ENCODE data around the gene PRKCE.

PRKCE gene

DNA sequence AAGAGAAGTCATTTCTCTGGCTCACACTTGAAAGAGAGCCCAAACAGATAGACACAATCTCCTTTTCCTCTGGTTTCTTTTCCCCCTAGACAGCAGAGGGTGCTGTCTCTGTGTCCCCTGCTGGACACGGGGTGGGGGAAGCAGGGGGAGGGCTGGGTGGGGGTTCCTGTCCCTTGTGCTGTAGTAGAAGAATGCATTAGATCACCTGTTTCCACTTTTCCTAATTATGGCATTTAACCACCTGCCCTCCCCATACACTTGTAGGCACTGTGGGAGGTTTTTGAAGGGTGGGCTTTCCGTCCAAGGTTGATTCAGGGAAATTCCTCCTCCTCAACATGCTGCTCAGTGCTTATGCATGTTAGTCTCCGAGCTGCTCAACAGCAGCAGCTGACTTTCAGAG, 439.5 kb downstream of the PRKCE start:
- FAIRE-seq (no peak), DNase-seq (ENCODE audit: insufficient read length, low spot score) (no peak)
- TF ChIP-seq, protein P1, sequence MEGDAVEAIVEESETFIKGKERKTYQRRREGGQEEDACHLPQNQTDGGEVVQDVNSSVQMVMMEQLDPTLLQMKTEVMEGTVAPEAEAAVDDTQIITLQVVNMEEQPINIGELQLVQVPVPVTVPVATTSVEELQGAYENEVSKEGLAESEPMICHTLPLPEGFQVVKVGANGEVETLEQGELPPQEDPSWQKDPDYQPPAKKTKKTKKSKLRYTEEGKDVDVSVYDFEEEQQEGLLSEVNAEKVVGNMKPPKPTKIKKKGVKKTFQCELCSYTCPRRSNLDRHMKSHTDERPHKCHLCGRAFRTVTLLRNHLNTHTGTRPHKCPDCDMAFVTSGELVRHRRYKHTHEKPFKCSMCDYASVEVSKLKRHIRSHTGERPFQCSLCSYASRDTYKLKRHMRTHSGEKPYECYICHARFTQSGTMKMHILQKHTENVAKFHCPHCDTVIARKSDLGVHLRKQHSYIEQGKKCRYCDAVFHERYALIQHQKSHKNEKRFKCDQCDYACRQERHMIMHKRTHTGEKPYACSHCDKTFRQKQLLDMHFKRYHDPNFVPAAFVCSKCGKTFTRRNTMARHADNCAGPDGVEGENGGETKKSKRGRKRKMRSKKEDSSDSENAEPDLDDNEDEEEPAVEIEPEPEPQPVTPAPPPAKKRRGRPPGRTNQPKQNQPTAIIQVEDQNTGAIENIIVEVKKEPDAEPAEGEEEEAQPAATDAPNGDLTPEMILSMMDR (IDR thresholded peaks at IDR 0.05; ENCODE audit: insufficient read depth, missing control alignments) = no peak

DNA sequence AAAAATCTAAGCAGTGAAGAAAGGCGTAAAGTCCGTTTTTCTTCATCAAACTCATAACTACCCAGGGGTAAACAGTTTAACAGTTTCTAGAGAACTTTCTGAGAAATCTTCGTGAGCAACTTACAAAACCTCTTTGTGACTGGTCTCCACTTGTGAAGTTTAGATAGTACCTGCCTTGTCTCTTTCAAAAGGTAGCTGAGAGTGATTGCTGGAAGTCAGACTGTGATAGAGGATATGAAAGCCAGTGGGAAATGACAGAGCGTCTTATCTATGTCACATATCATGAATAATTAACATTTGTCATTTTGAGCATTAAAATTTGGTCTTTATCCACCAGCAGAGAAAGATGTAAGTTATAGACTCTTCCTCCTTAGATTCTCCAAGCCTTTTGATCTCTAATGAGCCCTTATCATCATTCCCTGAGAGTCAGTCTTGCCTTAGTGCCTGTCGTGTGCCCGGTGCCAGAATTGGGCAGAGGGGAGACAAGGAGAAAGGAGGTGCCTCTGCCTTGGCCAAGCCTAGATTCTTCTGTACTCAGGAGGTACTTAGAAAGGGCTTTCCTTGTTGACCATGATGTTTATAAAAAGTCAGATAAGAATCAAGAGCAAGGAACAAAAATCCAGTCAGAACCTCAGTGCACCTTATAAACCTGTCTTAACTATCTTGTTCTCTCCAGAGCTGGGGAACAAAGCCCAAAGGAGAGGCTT, 440.6 kb downstream of the PRKCE start:
- FAIRE-seq = no peak
- TF ChIP-seq, protein P1 (IDR thresholded peaks at IDR 0.05; ENCODE audit: insufficient read depth, missing control alignments) = no peak
- DNase-seq (ENCODE audit: insufficient read length, low spot score) = no peak

DNA sequence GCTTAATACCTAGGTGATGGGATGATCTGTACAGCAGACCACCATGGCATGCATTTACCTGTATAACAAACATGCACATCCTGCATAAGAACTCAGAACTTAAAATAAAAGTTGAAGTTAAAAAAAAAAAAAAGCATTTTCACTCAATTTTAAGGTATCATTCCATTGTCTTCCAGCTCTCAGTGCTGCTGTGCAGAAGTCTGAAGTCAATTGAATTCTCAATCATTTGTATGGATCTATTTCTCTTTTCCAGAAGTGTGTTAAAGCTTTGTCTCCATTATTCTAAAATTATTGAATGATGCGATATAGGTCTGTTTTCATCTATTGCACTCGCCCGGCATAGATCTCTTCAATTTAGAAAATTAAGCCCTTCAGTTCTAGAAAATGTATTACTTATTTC, 443.2 kb downstream of the PRKCE start:
- FAIRE-seq = no peak
- TF ChIP-seq, protein P1 (IDR thresholded peaks at IDR 0.05; ENCODE audit: insufficient read depth, missing control alignments) = no peak
- DNase-seq (ENCODE audit: insufficient read length, low spot score) = no peak

DNA sequence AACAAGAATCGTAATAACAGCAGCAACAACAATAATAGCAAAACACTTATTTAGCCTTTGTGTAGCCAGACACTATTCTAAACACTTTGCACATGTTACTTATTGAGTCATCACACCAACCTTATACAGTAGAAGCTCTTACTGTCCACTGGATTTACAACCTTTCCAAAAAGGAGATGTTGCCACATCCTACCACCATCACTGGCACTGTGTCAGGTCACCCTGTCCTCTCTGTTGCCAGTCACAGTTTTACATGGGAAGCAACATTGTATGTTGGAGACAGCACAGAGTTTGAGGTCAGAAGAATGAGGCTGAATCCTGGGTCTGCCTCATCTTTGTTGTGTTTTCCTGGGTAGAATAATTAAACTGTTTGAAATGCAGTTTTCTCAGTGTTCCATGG, 444.4 kb downstream of the PRKCE start:
- TF ChIP-seq, protein P1 (IDR thresholded peaks at IDR 0.05; ENCODE audit: insufficient read depth, missing control alignments) = no peak
- DNase-seq (ENCODE audit: insufficient read length, low spot score) = no peak
- FAIRE-seq = no peak

DNA sequence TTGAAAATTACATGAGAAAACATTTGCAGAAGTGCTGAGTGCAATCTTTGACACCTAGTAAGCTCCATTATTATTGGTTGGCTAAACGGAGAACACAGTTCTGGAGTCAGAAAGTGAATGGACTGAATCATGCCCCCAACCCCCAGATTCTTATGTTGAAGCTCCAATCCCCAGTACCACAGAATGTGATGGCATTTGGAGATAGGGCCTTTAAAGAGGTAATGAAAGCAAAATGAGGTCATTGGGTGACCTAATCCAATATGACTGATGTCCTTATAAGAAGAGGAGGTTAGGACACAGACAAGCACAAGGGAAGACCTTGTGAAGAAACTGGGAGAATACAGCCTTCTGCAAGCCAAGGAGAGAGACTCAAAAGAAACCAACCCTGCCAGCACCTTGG, 444.8 kb downstream of the PRKCE start:
- no peak for FAIRE-seq
- DNase-seq (ENCODE audit: insufficient read length, low spot score) = no peak
- TF ChIP-seq, protein P1 (IDR thresholded peaks at IDR 0.05; ENCODE audit: insufficient read depth, missing control alignments) = no peak

DNA sequence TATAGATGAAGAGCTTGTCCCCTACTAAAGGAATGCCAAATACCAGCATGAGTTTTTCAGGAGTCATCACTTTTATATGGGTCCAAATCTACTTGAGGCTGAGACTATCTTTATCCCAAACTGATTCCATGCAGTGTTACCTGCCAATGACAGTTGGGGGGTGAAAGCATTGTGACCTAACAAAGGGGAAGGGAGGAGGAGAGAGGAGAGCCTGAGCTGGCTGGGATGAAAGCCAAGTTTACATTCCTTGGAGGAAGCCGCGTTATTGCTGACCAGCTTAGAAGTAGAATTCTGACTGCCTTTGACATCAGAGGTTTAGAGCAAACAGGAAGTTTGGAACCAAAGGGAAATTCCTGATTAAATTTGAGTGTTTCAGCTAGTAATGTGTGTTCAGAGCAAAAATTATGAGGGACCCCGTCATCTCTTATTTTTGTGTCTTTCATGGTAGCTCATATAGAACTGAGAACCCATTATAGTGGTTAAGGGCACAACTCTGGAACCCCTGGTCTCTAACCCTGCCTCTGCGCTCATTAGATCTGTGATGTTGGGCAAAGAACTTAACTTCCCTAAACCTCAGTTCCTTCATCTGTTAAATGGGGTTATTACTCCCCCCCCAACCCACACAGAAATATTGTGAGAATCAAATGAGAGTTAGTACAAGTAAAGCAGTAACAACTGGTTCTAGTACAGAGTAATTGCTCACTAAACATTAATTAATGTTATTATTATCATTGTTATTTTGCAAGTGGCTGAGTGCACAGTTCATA, 446.4 kb downstream of the PRKCE start:
- FAIRE-seq = no peak
- TF ChIP-seq, protein P1 (IDR thresholded peaks at IDR 0.05; ENCODE audit: insufficient read depth, missing control alignments) = no peak
- DNase-seq (ENCODE audit: insufficient read length, low spot score) = no peak

DNA sequence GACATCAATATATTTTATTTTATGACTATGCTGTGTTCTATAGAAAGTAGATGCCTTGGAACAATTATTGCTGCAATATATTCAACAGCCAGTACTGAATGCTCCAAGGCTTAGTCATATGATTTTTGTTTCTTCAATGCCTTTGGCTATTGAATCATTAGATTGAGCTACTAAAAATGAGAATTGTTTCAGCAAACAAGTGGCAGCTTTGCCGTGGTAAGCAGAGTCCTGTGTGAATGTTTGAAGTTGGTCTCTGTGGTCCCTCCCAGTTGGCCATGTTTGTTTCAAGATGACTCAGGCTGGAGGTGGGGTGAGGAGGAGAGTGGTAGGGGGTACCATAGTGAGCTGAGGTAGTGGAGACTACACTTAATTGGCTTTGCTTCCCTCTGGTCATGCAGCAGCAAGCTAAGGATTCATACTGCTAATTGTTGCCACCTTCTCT, 447.2 kb downstream of the PRKCE start:
- TF ChIP-seq, protein P1 (IDR thresholded peaks at IDR 0.05; ENCODE audit: insufficient read depth, missing control alignments) = no peak
- FAIRE-seq (no peak), DNase-seq (ENCODE audit: insufficient read length, low spot score) (no peak)

Measured in D721Med (cell line).